C4-2B (cell line): ENCODE measurements around the gene ZC3H14.
"Not testable (repeated sequence)": the region's sequence is repeated elsewhere in the genome, so short reads cannot be mapped to it uniquely, and the experiment has no call there.

Source experiments
- H3K27ac ChIP-seq: fragments of 450-650 bp; 2 replicates; pipeline ENCODE4 v1.5.1; 2017
- ZFX ChIP-seq: fragments of 450-650 bp; IDR thresholded peaks from 2 replicates; pipeline ENCODE4 v1.6.1; 2017
- TF ChIP-seq, protein P1 (sequence below): fragments of 450-650 bp; conservative IDR thresholded peaks from 2 replicates; pipeline ENCODE4 v1.5.1; 2017; ENCODE audit warnings: mild to moderate bottlenecking

ZC3H14 gene

DNA sequence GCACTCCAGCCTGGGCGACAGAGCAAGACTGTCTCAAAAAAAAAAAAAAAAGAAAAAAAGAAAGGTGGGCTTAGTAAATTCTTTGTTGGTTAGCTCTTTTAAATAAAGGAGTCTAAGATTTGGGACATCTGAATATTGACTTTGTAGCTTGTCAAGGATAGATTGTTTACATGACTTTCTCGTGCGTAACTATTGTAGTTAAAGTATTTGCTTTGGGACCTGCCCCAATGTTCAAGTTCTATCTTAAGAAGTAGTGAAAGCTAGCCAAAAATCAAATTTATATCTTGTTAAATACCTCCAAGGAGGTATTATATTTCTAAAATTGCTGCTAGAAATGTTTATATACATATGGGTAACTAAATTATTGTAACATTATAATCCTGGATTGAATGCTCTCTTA is 40.4 kb upstream of the ZC3H14 start:
- peak overlapping the region; percentile 72 for H3K27ac ChIP-seq
- no peak for TF ChIP-seq ZFX
- TF ChIP-seq, protein P1, sequence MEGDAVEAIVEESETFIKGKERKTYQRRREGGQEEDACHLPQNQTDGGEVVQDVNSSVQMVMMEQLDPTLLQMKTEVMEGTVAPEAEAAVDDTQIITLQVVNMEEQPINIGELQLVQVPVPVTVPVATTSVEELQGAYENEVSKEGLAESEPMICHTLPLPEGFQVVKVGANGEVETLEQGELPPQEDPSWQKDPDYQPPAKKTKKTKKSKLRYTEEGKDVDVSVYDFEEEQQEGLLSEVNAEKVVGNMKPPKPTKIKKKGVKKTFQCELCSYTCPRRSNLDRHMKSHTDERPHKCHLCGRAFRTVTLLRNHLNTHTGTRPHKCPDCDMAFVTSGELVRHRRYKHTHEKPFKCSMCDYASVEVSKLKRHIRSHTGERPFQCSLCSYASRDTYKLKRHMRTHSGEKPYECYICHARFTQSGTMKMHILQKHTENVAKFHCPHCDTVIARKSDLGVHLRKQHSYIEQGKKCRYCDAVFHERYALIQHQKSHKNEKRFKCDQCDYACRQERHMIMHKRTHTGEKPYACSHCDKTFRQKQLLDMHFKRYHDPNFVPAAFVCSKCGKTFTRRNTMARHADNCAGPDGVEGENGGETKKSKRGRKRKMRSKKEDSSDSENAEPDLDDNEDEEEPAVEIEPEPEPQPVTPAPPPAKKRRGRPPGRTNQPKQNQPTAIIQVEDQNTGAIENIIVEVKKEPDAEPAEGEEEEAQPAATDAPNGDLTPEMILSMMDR: no peak

GRCh38 chr14:88529889-88530288 is 32.9 kb upstream of the ZC3H14 start:
- not testable (repeated sequence) for H3K27ac ChIP-seq

- no peak overlapping the region for H3K27ac ChIP-seq
- TF ChIP-seq ZFX: no peak
- TF ChIP-seq, protein P1: no peak
Observed at GRCh38 chr14:88533064-88533602, 29.7 kb upstream of the ZC3H14 start.

DNA sequence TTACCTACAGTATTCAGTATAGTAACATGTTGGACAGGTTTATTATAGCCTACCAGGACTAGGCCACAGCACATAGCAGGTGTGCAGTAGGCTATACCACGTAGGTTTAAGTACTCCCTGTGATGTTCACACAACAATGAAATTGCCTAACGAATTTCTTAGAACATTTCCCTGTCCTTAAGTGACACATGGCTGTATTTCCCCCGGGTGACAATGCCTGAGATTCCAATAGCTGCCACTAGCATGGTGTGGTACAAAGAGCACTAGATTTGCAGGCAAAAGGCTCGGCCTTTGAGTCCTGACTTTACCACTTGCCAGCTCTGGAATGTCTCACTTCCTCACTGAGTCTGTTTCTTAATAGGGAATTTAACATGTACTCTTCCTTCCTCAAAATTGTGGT is 27.7 kb upstream of the ZC3H14 start:
- no peak for TF ChIP-seq ZFX
- TF ChIP-seq, protein P1: no peak; the same call in 1 of the 2 replicates
- H3K27ac ChIP-seq: no peak overlapping the region

- TF ChIP-seq ZFX: no peak
- TF ChIP-seq, protein P1: no peak
- H3K27ac ChIP-seq: no peak overlapping the region
Observed at GRCh38 chr14:88535813-88536212, 27.0 kb upstream of the ZC3H14 start.

DNA sequence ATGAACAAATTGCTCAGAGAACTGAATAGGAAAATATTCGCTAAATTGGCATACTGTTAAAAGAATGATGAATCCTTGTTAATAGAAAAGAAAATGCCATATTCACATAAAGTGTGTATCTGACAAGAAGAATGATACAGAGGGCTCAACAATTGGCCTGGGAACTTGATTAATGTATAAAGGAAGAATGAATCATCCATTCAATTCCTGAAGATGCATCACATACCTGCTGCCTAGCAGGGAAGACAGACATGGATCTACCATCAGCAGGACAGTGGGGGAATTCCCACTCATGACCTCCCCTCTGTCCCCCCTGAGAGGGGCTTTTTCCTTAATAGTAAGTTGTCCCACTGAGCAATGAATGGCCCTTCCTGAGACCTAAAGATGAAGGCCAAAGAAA is 21.5 kb upstream of the ZC3H14 start:
- no peak overlapping the region for H3K27ac ChIP-seq
- no peak for TF ChIP-seq ZFX
- TF ChIP-seq, protein P1: no peak

- H3K27ac ChIP-seq: no peak overlapping the region
Observed at GRCh38 chr14:88542857-88543795, 19.7 kb upstream of the ZC3H14 start.

More at GRCh38 chr14:88542857-88543795, 19.7 kb upstream of the ZC3H14 start:
- TF ChIP-seq, protein P1: no peak
- TF ChIP-seq ZFX: no peak
